Measurements from ENCODE around the gene ZNF831. TPM values are rescaled to one million over a fixed set of nuclear protein-coding genes. Genes with fewer than 3 reads are reported as not detected.

Gene ZNF831
- total and polyA plus RNA-seq, 9 donors, result 0.05 to 0.36 (median 0.15) TPM; not detected in 1

- TF ChIP-seq POLR2A (IDR thresholded peaks at IDR 0.05) (no peak), EP300 (IDR thresholded peaks at IDR 0.05) (no peak)
- TF ChIP-seq, protein P1, sequence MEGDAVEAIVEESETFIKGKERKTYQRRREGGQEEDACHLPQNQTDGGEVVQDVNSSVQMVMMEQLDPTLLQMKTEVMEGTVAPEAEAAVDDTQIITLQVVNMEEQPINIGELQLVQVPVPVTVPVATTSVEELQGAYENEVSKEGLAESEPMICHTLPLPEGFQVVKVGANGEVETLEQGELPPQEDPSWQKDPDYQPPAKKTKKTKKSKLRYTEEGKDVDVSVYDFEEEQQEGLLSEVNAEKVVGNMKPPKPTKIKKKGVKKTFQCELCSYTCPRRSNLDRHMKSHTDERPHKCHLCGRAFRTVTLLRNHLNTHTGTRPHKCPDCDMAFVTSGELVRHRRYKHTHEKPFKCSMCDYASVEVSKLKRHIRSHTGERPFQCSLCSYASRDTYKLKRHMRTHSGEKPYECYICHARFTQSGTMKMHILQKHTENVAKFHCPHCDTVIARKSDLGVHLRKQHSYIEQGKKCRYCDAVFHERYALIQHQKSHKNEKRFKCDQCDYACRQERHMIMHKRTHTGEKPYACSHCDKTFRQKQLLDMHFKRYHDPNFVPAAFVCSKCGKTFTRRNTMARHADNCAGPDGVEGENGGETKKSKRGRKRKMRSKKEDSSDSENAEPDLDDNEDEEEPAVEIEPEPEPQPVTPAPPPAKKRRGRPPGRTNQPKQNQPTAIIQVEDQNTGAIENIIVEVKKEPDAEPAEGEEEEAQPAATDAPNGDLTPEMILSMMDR (IDR thresholded peaks at IDR 0.05), result no peak
- H3K36me3 ChIP-seq, result no peaks in the 10 kb centered on the region
- whole genome bisulfite sequencing, 3 donors, result 81 to 87% (median 85%) methylated on average over 7 of the region's 7 CpGs
- no peaks in the 10 kb centered on the region for H3K4me1 ChIP-seq (ENCODE audit: insufficient read depth)
- H3K27me3 ChIP-seq, result no peaks in the 10 kb centered on the region
- intact Hi-C loops (cut with DNase I), result no loop called here
- no peak overlapping the region for H3K4me3 ChIP-seq
- DNase-seq, result no peak
- no peak overlapping the region for H3K27ac ChIP-seq
- no peaks in the 10 kb centered on the region for H3K9me3 ChIP-seq
These were observed 142.5 kb downstream of the ZNF831 start for GRCh38 chr20:59305908-59306655.

DNA sequence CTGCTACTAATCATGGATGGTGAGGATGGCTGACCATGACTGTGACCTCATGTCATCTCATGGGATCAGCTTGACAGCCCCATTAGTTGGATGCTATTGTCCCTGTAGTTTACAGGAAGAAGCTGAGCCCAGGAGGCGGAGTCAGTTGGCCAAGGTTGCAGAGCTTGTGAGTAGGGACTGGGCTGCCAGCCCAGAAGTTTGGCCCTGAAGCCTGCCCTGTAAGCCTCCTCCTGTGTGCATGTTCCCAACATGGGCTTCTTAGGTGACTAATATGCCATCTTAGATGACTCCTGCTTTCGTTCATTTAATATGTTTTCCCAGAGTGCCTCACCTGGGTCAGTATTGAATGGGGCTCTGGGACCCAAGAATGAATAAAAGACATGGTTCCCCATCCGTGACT is 143.6 kb downstream of the ZNF831 start:
- Histone ChIP-seq H3K27ac (no peak overlapping the region), H3K4me3 (no peak overlapping the region), H3K27me3 (no peaks in the 10 kb centered on the region), H3K9me3 (no peaks in the 10 kb centered on the region), H3K4me1 (ENCODE audit: insufficient read depth) (no peaks in the 10 kb centered on the region), H3K36me3 (no peaks in the 10 kb centered on the region)
- intact Hi-C loops (cut with DNase I), result no loop called here
- DNase-seq, result no peak
- WGBS, 3 donors, result 81 to 94% (median 86%) methylated on average over 3 of the region's 3 CpGs
- TF ChIP-seq EP300 (IDR thresholded peaks at IDR 0.05), result no peak
- TF ChIP-seq POLR2A (IDR thresholded peaks at IDR 0.05), result no peak
- TF ChIP-seq, protein P1 (IDR thresholded peaks at IDR 0.05), result no peak

Other genes starting within 250 kb of the ZNF831 start
- gene NELFCD, start 182.6 kb upstream of the ZNF831 start, total RNA-seq, result 10 to 100 TPM; 36.7 to 67.8 (median 59.4) TPM
- 10 to 100 TPM; 44.1 to 74.9 TPM for gene NELFCD, start 182.6 kb upstream of the ZNF831 start, polyA plus RNA-seq
- gene CTSZ, start 156.6 kb upstream of the ZNF831 start, total RNA-seq, result 100 to 1,000 TPM in 1 of 7 donors, 10 to 100 TPM in 6; 36.7 to 117 (median 76.8) TPM
- 100 to 1,000 TPM in 1 of 2 donors, 10 to 100 TPM in 1; 88.8 to 301 TPM for gene CTSZ, start 156.6 kb upstream of the ZNF831 start, polyA plus RNA-seq
- gene TUBB1, start 144.4 kb upstream of the ZNF831 start, total RNA-seq, result under 1 TPM in 5 of 7 donors, not detected in 2; 0.10 to 0.15 (median 0.12) TPM
- gene TUBB1, start 144.4 kb upstream of the ZNF831 start, polyA plus RNA-seq, result under 1 TPM; 0.02 to 0.17 TPM
- 10 to 100 TPM; 23.2 to 50.4 (median 45.4) TPM for gene ATP5F1E, start 131.5 kb upstream of the ZNF831 start, total RNA-seq
- 10 to 100 TPM; 28.1 to 73.1 TPM for gene ATP5F1E, start 131.5 kb upstream of the ZNF831 start, polyA plus RNA-seq
- gene PRELID3B, start 121.0 kb upstream of the ZNF831 start, total RNA-seq, result 10 to 100 TPM; 21.9 to 40.8 (median 31.4) TPM
- gene PRELID3B, start 121.0 kb upstream of the ZNF831 start, polyA plus RNA-seq, result 10 to 100 TPM; 16.8 to 25.1 TPM
- 1 to 10 TPM in 3 of 7 donors, under 1 TPM in 2, not detected in 2; 0.18 to 6.4 (median 1.1) TPM for gene EDN3, start 136.8 kb downstream of the ZNF831 start, total RNA-seq
- gene EDN3, start 136.8 kb downstream of the ZNF831 start, polyA plus RNA-seq, result under 1 TPM; 0.27 to 0.57 TPM

Data from ovary (tissue), 9 donors.